GM21576 (cell line): ENCODE data around the gene HSPA2.
"Not testable (repeated sequence)": the region's sequence is repeated elsewhere in the genome, so short reads cannot be mapped to it uniquely, and the experiment has no call there.

ENCODE experiments used
- ATAC-seq: cut with Tn5 transposase; IDR thresholded peaks from one replicate; pipeline ENCODE4 v1.9.1; 2021; ENCODE audit warnings: mild to moderate bottlenecking, moderate library complexity; ENCODE audit not compliant: unreplicated experiment

Gene HSPA2

GRCh38 chr14:64558216-64558615, 17.7 kb downstream of the HSPA2 start:
- ATAC-seq = not testable (repeated sequence)

- no peak for ATAC-seq
Observed at GRCh38 chr14:64561631-64562030, 21.1 kb downstream of the HSPA2 start.

- no peak for ATAC-seq
Observed at GRCh38 chr14:64562436-64562835, 21.9 kb downstream of the HSPA2 start.

GRCh38 chr14:64563696-64564095, 23.2 kb downstream of the HSPA2 start:
- no peak for ATAC-seq

- ATAC-seq = no peak
Observed at GRCh38 chr14:64566651-64567122, 26.1 kb downstream of the HSPA2 start.

GRCh38 chr14:64569138-64569631, 28.6 kb downstream of the HSPA2 start:
- no peak for ATAC-seq

GRCh38 chr14:64569646-64570045, 29.1 kb downstream of the HSPA2 start:
- ATAC-seq = not testable (repeated sequence)

- no peak for ATAC-seq
Observed at GRCh38 chr14:64572386-64573104, 32.0 kb downstream of the HSPA2 start.

GRCh38 chr14:64573109-64573508, 32.6 kb downstream of the HSPA2 start:
- ATAC-seq = no peak

- no peak for ATAC-seq
Observed at GRCh38 chr14:64574371-64575107, 34.0 kb downstream of the HSPA2 start.

- ATAC-seq = no peak
Observed at GRCh38 chr14:64577211-64577610, 36.7 kb downstream of the HSPA2 start.

GRCh38 chr14:64580467-64580866, 39.9 kb downstream of the HSPA2 start:
- ATAC-seq = no peak

GRCh38 chr14:64581363-64581762, 40.8 kb downstream of the HSPA2 start:
- ATAC-seq = no peak

GRCh38 chr14:64581817-64582216, 41.3 kb downstream of the HSPA2 start:
- ATAC-seq = no peak

GRCh38 chr14:64584190-64584589, 43.6 kb downstream of the HSPA2 start:
- no peak for ATAC-seq

GRCh38 chr14:64591809-64592208, 51.3 kb downstream of the HSPA2 start:
- no peak for ATAC-seq
